Natural killer cell (primary cell): Measurements from ENCODE around the gene CACNG4. TPM values are rescaled to one million over a fixed set of nuclear protein-coding genes. Genes with fewer than 3 reads are reported as not detected.

Experiments
- ATAC-seq, 3 donors: fragments of 150-1000 bp in 2 of 3; fragments of 200-7000 bp in 1 of 3; cut with Tn5 transposase; 1 replicate in 1 of 3; 2 replicates in 2 of 3; pipeline ENCODE4 v1.10.0; 2021; ENCODE audit warnings: mild to moderate bottlenecking in 2 of 3, moderate library complexity in 2 of 3
- DNase-seq, 2 donors: peaks; one replicate each; pipeline versions ENCODE4 v3.0.0 to v3.0.0-alpha.2; 2013 to 2021; ENCODE audit warnings: mixed read lengths in 1 of 2
- H3K27ac ChIP-seq: one replicate; pipeline ENCODE4 v1.5.1; 2013; ENCODE audit warnings: mild to moderate bottlenecking, low read length
- H3K27me3 ChIP-seq: one replicate; pipeline ENCODE4 v1.6.1; 2013; ENCODE audit warnings: low read length; ENCODE audit not compliant: control insufficient read depth, insufficient read depth
- H3K36me3 ChIP-seq: one replicate; pipeline ENCODE4 v1.6.1; 2013; ENCODE audit warnings: low read length; ENCODE audit not compliant: control insufficient read depth, insufficient read depth
- H3K4me1 ChIP-seq: one replicate; pipeline ENCODE4 v1.6.1; 2013; ENCODE audit warnings: low read length; ENCODE audit not compliant: control insufficient read depth, insufficient read depth
- H3K4me3 ChIP-seq: one replicate; pipeline ENCODE4 v1.5.1; 2013; ENCODE audit warnings: low read length
- H3K9me3 ChIP-seq: one replicate; pipeline ENCODE4 v1.6.1; 2013; ENCODE audit warnings: low read length; ENCODE audit not compliant: control insufficient read depth, insufficient read depth
- H3K27ac Mint-ChIP-seq, 2 donors: one replicate each; pipeline ENCODE4 v1.8.0; 2022; ENCODE audit warnings: mild to moderate bottlenecking in 2 of 2, mixed read lengths in 2 of 2, moderate library complexity in 1 of 2
- H3K27me3 Mint-ChIP-seq, 2 donors: one replicate each; pipeline ENCODE4 v1.8.0; 2022; ENCODE audit warnings: low read depth in 2 of 2, mixed read lengths in 2 of 2
- H3K36me3 Mint-ChIP-seq: one replicate; pipeline ENCODE4 v1.8.0; 2022; ENCODE audit warnings: mixed read lengths
- H3K4me1 Mint-ChIP-seq, 2 donors: one replicate each; pipeline ENCODE4 v1.8.0; 2022; ENCODE audit warnings: mixed read lengths in 2 of 2
- H3K4me3 Mint-ChIP-seq: one replicate; pipeline ENCODE4 v1.8.0; 2022; ENCODE audit warnings: mild to moderate bottlenecking, moderate library complexity, mixed read lengths
- H3K9me3 Mint-ChIP-seq, 2 donors: one replicate each; pipeline ENCODE4 v1.8.0; 2022; ENCODE audit warnings: mixed read lengths in 2 of 2
- CTCF ChIP-seq: fragments of 200-600 bp; IDR thresholded peaks from one replicate; pipeline ENCODE4 v1.8.0; 2022; ENCODE audit warnings: antibody characterized with exemption
- WGBS: methylation state at CpG from one replicate; pipeline ENCODE4 v1.1.7; 2013; ENCODE audit warnings: missing lambda C conversion rate; ENCODE audit not compliant: insufficient coverage; 5-methylcytosine and 5-hydroxymethylcytosine counted together
- intact Hi-C: fragments of 100-400 bp; cut with micrococcal nuclease; formaldehyde crosslinking; loops from one replicate; pipeline ENCODE4 v1.14.2; 2022
- total RNA-seq, 4 donors: library from RNA; stranded (reverse); fragments of 120-200 nt in 1 of 4; gene quantifications; one replicate each; pipeline versions ENCODE4 v1.2.3 to v1.2.4, GENCODE V29; 2013 to 2022

Gene CACNG4
- total RNA-seq, 3 donors from 2014 or later (not counting 1 experiment from before 2014, with no cell fraction given): not detected

DNA sequence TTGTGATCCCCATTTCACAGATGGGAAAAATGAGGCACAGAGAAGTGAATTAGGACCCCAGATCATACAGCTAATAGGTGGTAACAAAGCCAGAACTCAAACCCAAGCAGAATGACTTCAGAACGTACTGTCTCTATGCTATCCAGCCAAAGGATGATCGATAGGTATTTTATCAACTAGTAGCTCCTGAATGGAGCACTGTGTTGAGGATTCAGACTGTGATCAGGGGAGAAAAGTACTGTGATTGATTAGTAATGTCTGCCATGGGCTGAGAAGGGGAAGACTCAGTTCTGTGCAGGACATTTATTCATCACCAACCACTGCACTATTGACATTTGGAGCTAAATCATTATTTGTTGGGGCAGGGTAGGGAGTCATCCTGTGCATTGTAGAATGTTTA is 38.7 kb downstream of the CACNG4 start:
- Histone ChIP-seq H3K27me3 (no peaks in the 10 kb centered on the region), H3K27ac (no peak overlapping the region), H3K9me3 (no peaks in the 10 kb centered on the region), H3K4me1 (no peaks in the 10 kb centered on the region), H3K4me3 (no peak overlapping the region), H3K36me3 (no peaks in the 10 kb centered on the region)
- TF ChIP-seq CTCF: no peak
- H3K36me3 Mint-ChIP-seq: no peaks in the 10 kb centered on the region
- no peak for DNase-seq
- no peaks in the 10 kb centered on the region for H3K9me3 Mint-ChIP-seq
- no peak overlapping the region for H3K27ac Mint-ChIP-seq
- no peak overlapping the region for H3K4me3 Mint-ChIP-seq
- 98% methylated on average over 2 of the region's 2 CpGs for WGBS
- peaks cover 2 to 13% of the 10 kb centered on the region in 2 donors for H3K27me3 Mint-ChIP-seq
- intact Hi-C loops: no loop called here
- no peaks in the 10 kb centered on the region for H3K4me1 Mint-ChIP-seq
- ATAC-seq: no peak

- no peak for TF ChIP-seq CTCF
- no peaks in the 10 kb centered on the region for H3K36me3 ChIP-seq
- no peaks in the 10 kb centered on the region for H3K9me3 ChIP-seq
- Mint-ChIP-seq H3K36me3 (no peaks in the 10 kb centered on the region), H3K4me3 (no peak overlapping the region), H3K27me3 (peaks cover 2 to 13% of the 10 kb centered on the region in 2 donors), H3K4me1 (no peaks in the 10 kb centered on the region), H3K27ac (no peak overlapping the region), H3K9me3 (no peaks in the 10 kb centered on the region)
- DNase-seq (no peak), ATAC-seq (no peak)
- no peak overlapping the region for H3K27ac ChIP-seq
- H3K4me3 ChIP-seq: no peak overlapping the region
- WGBS: 79% methylated on average over 11 of the region's 11 CpGs
- H3K27me3 ChIP-seq: no peaks in the 10 kb centered on the region
- H3K4me1 ChIP-seq: no peaks in the 10 kb centered on the region
- intact Hi-C loops: no loop called here
Measured at GRCh38 chr17:67004181-67004580, 39.7 kb downstream of the CACNG4 start.

DNA sequence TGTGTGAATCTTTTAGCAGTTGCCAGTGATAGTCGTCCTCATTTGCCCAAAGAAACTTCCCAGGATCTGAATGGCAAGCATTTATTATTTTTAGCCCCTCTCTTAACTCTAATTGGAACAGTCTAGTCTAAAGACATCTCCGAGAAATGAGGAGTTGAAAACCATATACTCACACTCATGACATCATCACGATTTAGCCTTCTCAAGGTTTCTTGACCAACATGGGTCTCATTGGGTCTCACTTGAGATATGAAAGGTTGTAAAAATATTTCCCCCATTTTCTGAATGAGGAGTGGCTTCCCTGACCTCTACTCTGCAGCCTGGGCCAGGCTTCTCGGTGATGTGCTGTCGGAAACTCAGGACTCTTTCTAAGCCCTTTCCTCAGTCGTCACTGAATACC is 42.8 kb downstream of the CACNG4 start:
- H3K27ac Mint-ChIP-seq: no peak overlapping the region
- 89% methylated on average over 6 of the region's 6 CpGs for WGBS
- no peaks in the 10 kb centered on the region for H3K4me1 Mint-ChIP-seq
- no peak overlapping the region for H3K4me3 Mint-ChIP-seq
- Histone ChIP-seq H3K4me1 (no peaks in the 10 kb centered on the region), H3K9me3 (no peaks in the 10 kb centered on the region), H3K27me3 (no peaks in the 10 kb centered on the region), H3K4me3 (no peak overlapping the region), H3K36me3 (no peaks in the 10 kb centered on the region), H3K27ac (no peak overlapping the region)
- H3K9me3 Mint-ChIP-seq: no peaks in the 10 kb centered on the region
- no peak for DNase-seq
- H3K36me3 Mint-ChIP-seq: no peaks in the 10 kb centered on the region
- H3K27me3 Mint-ChIP-seq: peaks cover 11 to 13% of the 10 kb centered on the region in 2 donors
- intact Hi-C loops: no loop called here
- TF ChIP-seq CTCF: no peak
- no peak for ATAC-seq

DNA sequence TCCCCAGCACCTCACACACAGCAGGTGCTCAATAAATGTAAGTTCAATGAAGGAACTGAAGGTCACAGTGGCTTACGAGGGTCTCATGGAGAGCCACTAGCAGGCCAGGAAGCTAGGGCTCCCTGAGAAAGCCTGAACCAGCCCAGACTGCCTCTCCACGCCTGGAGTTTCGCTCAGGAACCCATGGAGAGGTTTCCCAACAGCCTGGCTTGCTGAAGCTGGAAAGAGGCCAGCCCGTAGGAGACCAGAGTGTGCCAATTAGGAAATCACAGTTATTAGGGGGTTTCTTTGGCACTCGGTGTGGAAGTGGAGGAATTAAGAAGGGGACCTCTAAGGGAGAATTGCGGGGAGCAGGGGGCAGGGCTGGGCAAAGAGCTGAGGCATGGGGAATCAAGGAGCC is 43.6 kb downstream of the CACNG4 start:
- no peak for DNase-seq
- no peaks in the 10 kb centered on the region for H3K36me3 ChIP-seq
- no peak overlapping the region for H3K4me3 ChIP-seq
- no peak overlapping the region for H3K27ac ChIP-seq
- ATAC-seq: no peak
- Mint-ChIP-seq H3K4me1 (no peaks in the 10 kb centered on the region), H3K27me3 (peaks cover 11 to 13% of the 10 kb centered on the region in 2 donors), H3K9me3 (no peaks in the 10 kb centered on the region), H3K4me3 (no peak overlapping the region), H3K36me3 (no peaks in the 10 kb centered on the region), H3K27ac (no peak overlapping the region)
- no peaks in the 10 kb centered on the region for H3K27me3 ChIP-seq
- no peaks in the 10 kb centered on the region for H3K9me3 ChIP-seq
- no peaks in the 10 kb centered on the region for H3K4me1 ChIP-seq
- TF ChIP-seq CTCF: no peak
- intact Hi-C loops: no loop called here
- WGBS: 86% methylated on average over 6 of the region's 6 CpGs
